ENCODE results near the gene SEMA3C. TPM values are rescaled to one million over a fixed set of nuclear protein-coding genes. Genes with fewer than 3 reads are reported as not detected.
A peak's percentile ranks its signal among the peaks of the same experiment; 100 is the strongest.

SEMA3C gene
- total RNA-seq, 1 donor from 2014 or later = 67.8 TPM

DNA sequence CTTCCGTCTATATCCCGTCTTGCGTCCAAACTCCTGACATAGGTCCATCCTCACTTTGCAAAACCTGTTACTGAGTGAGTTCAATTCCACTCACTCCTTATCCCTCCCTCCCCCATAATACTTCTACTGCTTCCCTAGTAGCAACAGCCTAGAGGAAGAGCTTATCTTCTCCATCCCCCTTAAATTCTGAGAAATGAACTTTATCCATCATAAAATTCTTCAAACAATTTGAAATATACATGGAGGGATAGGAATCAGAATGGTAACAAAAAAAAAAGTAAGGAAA is 27.6 kb downstream of the SEMA3C start:
- DNase-seq (ENCODE audit: extremely low spot score, unreplicated experiment) = no peak
- Mint-ChIP-seq H3K4me3 (no peak overlapping the region), H3K36me3 (peaks cover 2% of the 10 kb centered on the region), H3K27me3 (no peaks in the 10 kb centered on the region), H3K27ac (no peak overlapping the region), H3K4me1 (ENCODE audit: unreplicated experiment) (peaks cover 16% of the 10 kb centered on the region), H3K9me3 (no peaks in the 10 kb centered on the region)
- TF ChIP-seq, protein P1, sequence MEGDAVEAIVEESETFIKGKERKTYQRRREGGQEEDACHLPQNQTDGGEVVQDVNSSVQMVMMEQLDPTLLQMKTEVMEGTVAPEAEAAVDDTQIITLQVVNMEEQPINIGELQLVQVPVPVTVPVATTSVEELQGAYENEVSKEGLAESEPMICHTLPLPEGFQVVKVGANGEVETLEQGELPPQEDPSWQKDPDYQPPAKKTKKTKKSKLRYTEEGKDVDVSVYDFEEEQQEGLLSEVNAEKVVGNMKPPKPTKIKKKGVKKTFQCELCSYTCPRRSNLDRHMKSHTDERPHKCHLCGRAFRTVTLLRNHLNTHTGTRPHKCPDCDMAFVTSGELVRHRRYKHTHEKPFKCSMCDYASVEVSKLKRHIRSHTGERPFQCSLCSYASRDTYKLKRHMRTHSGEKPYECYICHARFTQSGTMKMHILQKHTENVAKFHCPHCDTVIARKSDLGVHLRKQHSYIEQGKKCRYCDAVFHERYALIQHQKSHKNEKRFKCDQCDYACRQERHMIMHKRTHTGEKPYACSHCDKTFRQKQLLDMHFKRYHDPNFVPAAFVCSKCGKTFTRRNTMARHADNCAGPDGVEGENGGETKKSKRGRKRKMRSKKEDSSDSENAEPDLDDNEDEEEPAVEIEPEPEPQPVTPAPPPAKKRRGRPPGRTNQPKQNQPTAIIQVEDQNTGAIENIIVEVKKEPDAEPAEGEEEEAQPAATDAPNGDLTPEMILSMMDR (conservative IDR thresholded peaks at IDR 0.05) = no peak

DNA sequence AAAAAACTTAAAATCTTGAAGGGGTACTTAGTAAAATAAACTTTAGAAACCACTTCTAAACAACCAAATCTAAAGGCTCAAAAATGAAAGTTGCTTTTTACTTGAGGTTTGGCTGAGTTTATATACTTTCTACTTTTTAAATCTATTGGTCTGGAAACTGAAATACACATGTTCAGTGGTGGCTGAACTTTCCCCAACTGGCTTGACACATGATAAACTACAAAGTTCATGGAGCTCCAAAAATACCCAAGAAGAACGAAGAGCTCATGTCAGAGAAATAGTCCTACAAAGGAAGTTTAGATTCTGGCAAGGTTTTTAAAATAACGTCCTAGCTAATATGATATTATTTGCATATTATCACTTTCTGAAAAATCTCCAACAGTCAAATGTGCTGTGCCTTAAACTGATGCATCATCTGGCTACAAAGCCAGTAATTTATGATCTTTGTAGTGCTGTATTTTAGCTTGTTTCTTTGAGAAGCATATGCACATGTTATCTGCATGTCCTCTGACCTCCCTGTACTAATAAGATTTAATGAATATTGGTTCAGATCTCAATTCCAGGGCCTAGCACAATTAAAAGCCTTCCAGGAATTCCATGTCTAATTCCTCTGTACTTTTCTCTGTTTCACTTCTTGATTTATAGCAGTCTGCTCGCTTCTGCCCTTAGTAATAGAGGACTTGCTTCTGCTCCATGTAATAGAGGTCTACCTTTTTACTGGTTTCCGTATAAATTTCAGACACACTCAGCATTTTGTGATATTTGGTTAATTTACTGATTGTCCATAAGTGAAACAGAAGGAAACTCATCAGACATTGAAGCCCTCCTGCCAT is 28.2 kb downstream of the SEMA3C start:
- Mint-ChIP-seq H3K27me3 (no peaks in the 10 kb centered on the region), H3K4me1 (ENCODE audit: unreplicated experiment) (peaks cover 19% of the 10 kb centered on the region), H3K9me3 (no peaks in the 10 kb centered on the region), H3K36me3 (no peaks in the 10 kb centered on the region), H3K4me3 (no peak overlapping the region), H3K27ac (no peak overlapping the region)
- TF ChIP-seq, protein P1 (conservative IDR thresholded peaks at IDR 0.05) = no peak
- no peak for DNase-seq (ENCODE audit: extremely low spot score, unreplicated experiment)

DNA sequence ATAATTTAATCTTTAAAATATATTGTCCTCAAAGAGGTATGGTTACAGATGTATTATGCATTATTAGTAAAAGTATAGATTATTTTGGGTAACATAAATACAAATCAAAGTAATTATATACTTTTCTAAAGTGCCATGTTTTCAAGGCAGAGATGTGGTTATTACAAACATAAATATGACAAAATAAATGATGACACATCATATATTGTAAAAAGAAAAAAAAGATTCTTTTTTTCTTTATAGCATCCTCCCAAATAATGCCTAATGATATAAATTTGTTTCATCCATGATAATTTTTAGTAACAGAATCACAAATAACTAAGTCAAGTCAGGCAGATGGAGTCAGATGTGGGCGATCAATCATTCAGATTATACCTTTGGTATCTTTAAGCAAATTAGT is 29.3 kb downstream of the SEMA3C start:
- TF ChIP-seq, protein P1 (conservative IDR thresholded peaks at IDR 0.05) = no peak
- peaks cover 19% of the 10 kb centered on the region for H3K4me1 Mint-ChIP-seq (ENCODE audit: unreplicated experiment)
- DNase-seq (ENCODE audit: extremely low spot score, unreplicated experiment) = no peak
- H3K27me3 Mint-ChIP-seq = no peaks in the 10 kb centered on the region
- no peaks in the 10 kb centered on the region for H3K9me3 Mint-ChIP-seq
- no peaks in the 10 kb centered on the region for H3K36me3 Mint-ChIP-seq
- H3K4me3 Mint-ChIP-seq = no peak overlapping the region
- H3K27ac Mint-ChIP-seq = no peak overlapping the region

DNA sequence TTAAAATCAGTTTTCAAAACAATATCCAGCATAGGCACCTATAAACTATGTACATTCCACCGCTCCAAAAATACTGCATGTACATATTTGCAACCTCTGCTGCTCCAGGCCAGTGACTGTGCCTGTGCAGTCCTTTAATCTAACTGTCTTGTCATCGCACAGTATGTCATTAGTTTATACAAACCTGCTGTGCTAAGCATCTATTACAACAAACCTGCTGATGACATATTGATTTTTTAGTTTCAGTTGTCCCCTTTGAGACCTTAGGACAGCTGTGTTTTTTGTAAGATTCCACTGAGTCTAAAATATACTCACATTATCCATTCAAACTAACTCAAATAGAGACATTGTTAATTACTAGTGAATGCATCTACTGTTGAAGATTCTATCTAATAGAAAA is 33.1 kb downstream of the SEMA3C start:
- H3K27me3 Mint-ChIP-seq = no peaks in the 10 kb centered on the region
- H3K36me3 Mint-ChIP-seq = peaks cover 8% of the 10 kb centered on the region
- DNase-seq (ENCODE audit: extremely low spot score, unreplicated experiment) = no peak
- H3K4me1 Mint-ChIP-seq (ENCODE audit: unreplicated experiment) = peaks cover 33% of the 10 kb centered on the region
- TF ChIP-seq, protein P1 (conservative IDR thresholded peaks at IDR 0.05) = no peak
- no peak overlapping the region for H3K4me3 Mint-ChIP-seq
- no peaks in the 10 kb centered on the region for H3K9me3 Mint-ChIP-seq
- peak overlapping the region; percentile 55 for H3K27ac Mint-ChIP-seq

DNA sequence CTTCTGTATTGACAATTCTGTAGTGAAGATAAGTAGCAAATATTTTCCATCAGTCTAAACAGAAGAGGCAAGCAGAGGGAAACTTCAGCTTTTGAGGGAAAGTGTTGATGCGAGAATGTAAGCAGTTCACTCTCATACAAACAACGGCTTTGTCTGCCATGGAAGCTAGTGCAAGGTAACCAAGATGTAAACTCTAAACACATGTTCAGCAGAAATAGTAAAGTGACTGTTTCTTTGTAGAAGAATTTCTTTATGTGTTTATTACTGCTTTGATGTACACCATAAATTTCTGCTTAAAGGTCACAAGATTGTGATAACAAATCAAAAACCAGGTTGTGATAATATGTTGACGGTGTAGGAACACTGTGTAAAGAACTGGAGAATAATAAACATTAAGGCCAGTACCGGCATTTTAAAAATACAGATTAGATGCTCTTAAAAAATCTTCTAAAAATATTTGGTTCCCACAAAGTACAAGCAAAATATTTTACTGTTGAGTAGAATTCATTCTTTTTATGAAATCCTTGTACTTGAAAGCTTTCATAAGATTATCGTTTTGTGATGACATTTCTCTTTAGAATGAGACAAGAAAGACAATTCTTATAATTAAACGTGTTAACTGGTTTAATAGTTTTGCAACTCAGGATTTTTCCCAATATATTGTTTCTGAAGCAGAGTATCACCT is 34.2 kb downstream of the SEMA3C start:
- H3K27me3 Mint-ChIP-seq = no peaks in the 10 kb centered on the region
- H3K36me3 Mint-ChIP-seq = peaks cover 13% of the 10 kb centered on the region
- H3K27ac Mint-ChIP-seq = peak overlapping the region; percentile 56
- no peaks in the 10 kb centered on the region for H3K9me3 Mint-ChIP-seq
- no peak for DNase-seq (ENCODE audit: extremely low spot score, unreplicated experiment)
- H3K4me3 Mint-ChIP-seq = no peak overlapping the region
- peaks cover 34% of the 10 kb centered on the region for H3K4me1 Mint-ChIP-seq (ENCODE audit: unreplicated experiment)
- TF ChIP-seq, protein P1 (conservative IDR thresholded peaks at IDR 0.05) = no peak
